ENCODE measurements around the gene TK2. TPM values are rescaled to one million over a fixed set of nuclear protein-coding genes. Genes with fewer than 3 reads are reported as not detected.
A peak's percentile ranks its signal among the peaks of the same experiment; 100 is the strongest.

Gene TK2
- total RNA-seq, 2 donors from 2014 or later, result 14.5 to 19.2 TPM

- ATAC-seq (no peak), DNase-seq (no peak)
- intact Hi-C loops (cut with DNase I, micrococcal nuclease), result no loop called here
Observed at GRCh38 chr16:66551788-66552285, 1.9 kb upstream of the TK2 start.

- ATAC-seq, result no peak
- peak; percentile 47 to 52 for DNase-seq
- intact Hi-C loops (cut with DNase I, micrococcal nuclease), result no loop called here
Observed at GRCh38 chr16:66551348-66551759, 1.4 kb upstream of the TK2 start.

GRCh38 chr16:66548868-66549267 lies 1.1 kb downstream of the TK2 start:
- ATAC-seq (no peak), DNase-seq (no peak)
- intact Hi-C loops (cut with DNase I, micrococcal nuclease), result no loop called here

- no peak for DNase-seq
- intact Hi-C loops (cut with DNase I, micrococcal nuclease), result no loop called here
- ATAC-seq, result no peak
Observed at GRCh38 chr16:66548068-66548467, 1.9 kb downstream of the TK2 start.

GRCh38 chr16:66547101-66547989 lies 2.6 kb downstream of the TK2 start:
- intact Hi-C loops (cut with DNase I, micrococcal nuclease), result no loop called here
- DNase-seq (no peak), ATAC-seq (no peak)

GRCh38 chr16:66544016-66544757 lies 5.7 kb downstream of the TK2 start:
- ATAC-seq (no peak), DNase-seq (no peak)
- intact Hi-C loops (cut with DNase I, micrococcal nuclease), result no loop called here

GRCh38 chr16:66543541-66543940 lies 6.4 kb downstream of the TK2 start:
- no peak for ATAC-seq
- DNase-seq, result no peak
- intact Hi-C loops (cut with DNase I, micrococcal nuclease), result no loop called here

GRCh38 chr16:66542396-66542795 lies 7.5 kb downstream of the TK2 start:
- intact Hi-C loops (cut with DNase I, micrococcal nuclease), result no loop called here
- no peak for DNase-seq
- ATAC-seq, result no peak

GRCh38 chr16:66541388-66542355 lies 8.2 kb downstream of the TK2 start:
- ATAC-seq, result no peak
- intact Hi-C loops (cut with DNase I, micrococcal nuclease), result no loop called here
- no peak for DNase-seq

- ATAC-seq, result no peak
- intact Hi-C loops (cut with DNase I, micrococcal nuclease), result no loop called here
- DNase-seq, result no peak
Observed at GRCh38 chr16:66539623-66540469, 10.1 kb downstream of the TK2 start.

- DNase-seq, result no peak
- ATAC-seq, result peak; percentile 64
Observed at GRCh38 chr16:66538910-66539309, 11.0 kb downstream of the TK2 start.

GRCh38 chr16:66537236-66537635 lies 12.7 kb downstream of the TK2 start:
- DNase-seq (no peak), ATAC-seq (no peak)
- intact Hi-C loops (cut with DNase I, micrococcal nuclease), result no loop called here

More at GRCh38 chr16:66538910-66539309, 11.0 kb downstream of the TK2 start:
- intact Hi-C loops (cut with DNase I, micrococcal nuclease), result no loop called here

- DNase-seq (no peak), ATAC-seq (no peak)
- intact Hi-C loops (cut with DNase I, micrococcal nuclease), result no loop called here
Observed at GRCh38 chr16:66536525-66536924, 13.4 kb downstream of the TK2 start.

- ATAC-seq, result no peak
- intact Hi-C loops (cut with DNase I, micrococcal nuclease), result no loop called here
- no peak for DNase-seq
Observed at GRCh38 chr16:66534376-66534799, 15.5 kb downstream of the TK2 start.

GRCh38 chr16:66529475-66529874 lies 20.4 kb downstream of the TK2 start:
- ATAC-seq, result no peak
- intact Hi-C loops (cut with DNase I, micrococcal nuclease), result no loop called here
- DNase-seq, result no peak

GRCh38 chr16:66528294-66528693 lies 21.6 kb downstream of the TK2 start:
- no peak for ATAC-seq
- intact Hi-C loops (cut with DNase I, micrococcal nuclease), result no loop called here
- DNase-seq, result no peak

GRCh38 chr16:66525396-66526180 lies 24.3 kb downstream of the TK2 start:
- DNase-seq (no peak), ATAC-seq (no peak)
- intact Hi-C loops (cut with DNase I, micrococcal nuclease), result no loop called here
